BLaER1 (cell line): ENCODE results near the gene RPGRIP1L.
"Not testable (repeated sequence)": the region's sequence is repeated elsewhere in the genome, so short reads cannot be mapped to it uniquely, and the experiment has no call there.

Experiments
- H3K27ac ChIP-seq: shearing (Covaris generic); formaldehyde crosslinking; 2 replicates; pipeline ENCODE4 v1.8.1; 2022
- H3K27me3 ChIP-seq: shearing (Covaris generic); formaldehyde crosslinking; 2 replicates; pipeline ENCODE4 v1.8.1; 2022
- H3K36me3 ChIP-seq: shearing (Covaris generic); formaldehyde crosslinking; 2 replicates; pipeline ENCODE4 v1.8.1; 2022
- H3K4me1 ChIP-seq: shearing (Covaris generic); formaldehyde crosslinking; 2 replicates; pipeline ENCODE4 v1.8.1; 2022
- H3K4me2 ChIP-seq: shearing (Covaris generic); formaldehyde crosslinking; 2 replicates; pipeline ENCODE4 v1.8.1; 2022
- H3K4me3 ChIP-seq: shearing (Covaris generic); formaldehyde crosslinking; 2 replicates; pipeline ENCODE4 v1.8.1; 2022
- H3K9ac ChIP-seq: shearing (Covaris generic); formaldehyde crosslinking; 2 replicates; pipeline ENCODE4 v1.8.1; 2022
- H3K9me3 ChIP-seq: shearing (Covaris generic); formaldehyde crosslinking; 2 replicates; pipeline ENCODE4 v1.8.1; 2022
- H4K20me1 ChIP-seq: shearing (Covaris generic); formaldehyde crosslinking; 2 replicates; pipeline ENCODE4 v1.8.1; 2022
- Cebpa-rat ChIP-seq: shearing (Covaris generic); IDR thresholded peaks from 2 replicates; pipeline ENCODE4 v1.8.1; 2022

The RPGRIP1L gene

DNA sequence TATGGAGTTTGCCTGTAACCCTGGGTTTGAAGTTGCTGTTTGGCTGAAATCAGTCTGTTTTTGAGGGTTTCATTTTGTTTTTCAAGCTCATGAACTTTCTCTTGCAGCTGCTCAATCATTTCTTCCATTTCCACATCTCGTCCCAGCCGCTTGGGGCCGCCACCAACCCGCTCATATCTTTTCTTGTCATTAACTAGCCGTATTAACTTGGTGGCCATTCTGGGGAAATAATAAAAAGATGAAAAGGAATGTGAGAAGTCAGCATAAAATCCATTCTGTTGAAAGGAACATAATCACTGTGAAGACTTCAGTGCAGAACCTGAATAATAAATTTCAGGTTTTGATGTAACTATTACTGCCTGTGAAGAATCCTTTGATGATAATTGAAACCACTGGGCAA is 11.5 kb downstream of the RPGRIP1L start:
- Histone ChIP-seq H3K9ac (no peak overlapping the region), H4K20me1 (no peaks in the 10 kb centered on the region), H3K27me3 (no peaks in the 10 kb centered on the region), H3K4me1 (no peaks in the 10 kb centered on the region), H3K27ac (no peak overlapping the region), H3K4me2 (no peak overlapping the region), H3K4me3 (no peak overlapping the region), H3K9me3 (peaks cover 6% of the 10 kb centered on the region; the same call in 1 of the 2 replicates), H3K36me3 (peaks cover 32% of the 10 kb centered on the region)
- no peak for TF ChIP-seq Cebpa-rat

GRCh38 chr16:53690771-53691170 is 12.9 kb downstream of the RPGRIP1L start:
- H3K36me3 ChIP-seq: peaks cover 35% of the 10 kb centered on the region
- H3K27me3 ChIP-seq: no peaks in the 10 kb centered on the region

DNA sequence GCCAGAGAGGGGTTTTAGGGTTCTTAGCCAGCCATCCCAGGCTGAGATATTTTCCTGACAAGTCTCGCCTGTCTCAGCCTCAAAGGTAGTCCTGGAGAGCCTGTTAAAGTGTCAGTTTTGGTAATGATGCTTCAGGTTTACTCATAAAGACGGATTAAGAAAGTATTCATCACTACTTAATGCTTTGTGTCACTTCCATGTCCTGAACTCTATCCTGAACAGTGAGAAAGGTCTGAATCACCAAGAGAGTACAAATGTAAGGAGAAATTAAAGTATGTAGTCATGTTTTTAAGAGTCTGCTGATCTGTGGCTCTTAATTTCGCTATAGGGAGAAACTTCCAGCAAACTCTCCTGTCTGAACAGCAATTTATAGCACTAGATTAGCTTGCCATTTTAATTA is 14.0 kb downstream of the RPGRIP1L start:
- H3K27me3 ChIP-seq: no peaks in the 10 kb centered on the region
- no peak overlapping the region for H3K9ac ChIP-seq
- H3K4me1 ChIP-seq: no peaks in the 10 kb centered on the region
- no peak overlapping the region for H3K27ac ChIP-seq
- TF ChIP-seq Cebpa-rat: no peak
- no peaks in the 10 kb centered on the region for H4K20me1 ChIP-seq
- H3K4me2 ChIP-seq: no peak overlapping the region
- H3K9me3 ChIP-seq: peaks cover 5% of the 10 kb centered on the region
- no peak overlapping the region for H3K4me3 ChIP-seq
- peaks cover 39% of the 10 kb centered on the region for H3K36me3 ChIP-seq

More at GRCh38 chr16:53690771-53691170, 12.9 kb downstream of the RPGRIP1L start:
- H3K27ac ChIP-seq: no peak overlapping the region
- H3K9me3 ChIP-seq: no peaks in the 10 kb centered on the region
- H3K4me2 ChIP-seq: no peak overlapping the region
- H3K9ac ChIP-seq: no peak overlapping the region
- TF ChIP-seq Cebpa-rat: no peak
- H4K20me1 ChIP-seq: no peaks in the 10 kb centered on the region
- no peaks in the 10 kb centered on the region for H3K4me1 ChIP-seq
- H3K4me3 ChIP-seq: no peak overlapping the region

DNA sequence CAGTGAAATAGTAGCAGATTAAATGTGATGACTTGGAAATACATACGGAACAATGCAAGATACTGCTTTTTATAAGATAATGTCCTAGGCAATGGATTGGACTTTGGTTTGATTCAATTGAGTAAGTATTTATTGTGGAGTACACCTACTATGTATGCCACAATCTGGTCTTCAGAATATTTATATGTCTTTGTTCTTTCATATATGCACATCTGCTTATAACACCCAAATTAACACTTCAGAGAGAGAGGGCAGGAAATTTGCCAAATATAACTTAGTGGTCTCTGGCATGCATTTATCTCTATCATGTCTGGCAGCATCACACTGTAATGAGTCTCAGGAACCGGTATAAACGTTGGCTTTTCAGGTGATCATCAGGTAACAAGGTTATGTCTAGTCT is 16.9 kb downstream of the RPGRIP1L start:
- Histone ChIP-seq H3K4me3 (no peak overlapping the region), H3K4me1 (no peaks in the 10 kb centered on the region), H3K36me3 (peaks cover 33% of the 10 kb centered on the region), H3K27ac (no peak overlapping the region), H3K9ac (no peak overlapping the region), H3K9me3 (peaks cover 5% of the 10 kb centered on the region), H4K20me1 (no peaks in the 10 kb centered on the region), H3K4me2 (no peak overlapping the region), H3K27me3 (no peaks in the 10 kb centered on the region)
- no peak for TF ChIP-seq Cebpa-rat

DNA sequence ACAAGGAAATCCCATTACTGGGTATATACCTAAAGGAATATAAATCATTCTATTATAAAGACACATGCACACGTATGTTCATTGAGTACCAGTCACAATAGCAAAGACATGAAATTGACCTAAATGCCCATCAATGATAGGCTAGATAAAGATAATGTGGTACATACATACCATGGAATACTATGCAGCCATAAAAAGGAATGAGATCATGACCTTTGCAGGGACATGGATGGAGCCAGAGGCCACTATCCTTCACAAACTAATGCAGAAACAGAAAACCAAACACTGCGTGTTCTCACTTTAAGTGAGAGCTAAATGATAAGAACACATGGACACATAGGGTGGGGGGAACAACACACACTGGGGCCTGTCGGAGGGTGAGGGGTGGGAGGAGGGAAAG is 18.3 kb downstream of the RPGRIP1L start:
- H3K4me1 ChIP-seq, H3K9me3 ChIP-seq, H3K27me3 ChIP-seq, H3K4me2 ChIP-seq, H3K4me3 ChIP-seq, H3K9ac ChIP-seq, H4K20me1 ChIP-seq, H3K27ac ChIP-seq: not testable (repeated sequence)
- H3K36me3 ChIP-seq: peaks cover 24% of the 10 kb centered on the region

DNA sequence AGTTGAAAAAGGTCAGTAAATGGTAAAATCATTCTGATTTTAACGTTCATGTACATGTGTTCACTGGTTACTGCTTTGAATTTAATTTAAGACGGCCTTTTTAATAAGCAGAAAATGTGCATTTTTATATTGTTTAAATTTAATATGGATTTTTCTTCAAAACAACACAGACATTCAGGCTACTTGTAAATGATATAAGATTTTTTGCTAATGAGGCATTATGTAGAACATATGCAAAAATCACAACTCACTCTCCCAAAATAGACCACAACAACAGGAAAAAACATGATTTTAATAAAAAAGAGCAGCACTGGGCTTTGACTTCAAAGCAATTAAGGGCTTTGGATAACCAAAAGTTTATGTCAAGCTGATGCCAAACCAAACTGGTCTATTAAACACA is 22.3 kb downstream of the RPGRIP1L start:
- no peak for TF ChIP-seq Cebpa-rat
- Histone ChIP-seq H3K27me3 (no peaks in the 10 kb centered on the region), H4K20me1 (no peaks in the 10 kb centered on the region), H3K4me1 (peaks cover 4% of the 10 kb centered on the region; the same call in 1 of the 2 replicates), H3K27ac (no peak overlapping the region), H3K9me3 (peaks cover 5% of the 10 kb centered on the region), H3K9ac (no peak overlapping the region), H3K4me3 (no peak overlapping the region), H3K36me3 (peaks cover 16% of the 10 kb centered on the region), H3K4me2 (no peak overlapping the region)

- peaks cover 5% of the 10 kb centered on the region for H3K9me3 ChIP-seq
Observed at GRCh38 chr16:53680756-53681155, 22.9 kb downstream of the RPGRIP1L start.

DNA sequence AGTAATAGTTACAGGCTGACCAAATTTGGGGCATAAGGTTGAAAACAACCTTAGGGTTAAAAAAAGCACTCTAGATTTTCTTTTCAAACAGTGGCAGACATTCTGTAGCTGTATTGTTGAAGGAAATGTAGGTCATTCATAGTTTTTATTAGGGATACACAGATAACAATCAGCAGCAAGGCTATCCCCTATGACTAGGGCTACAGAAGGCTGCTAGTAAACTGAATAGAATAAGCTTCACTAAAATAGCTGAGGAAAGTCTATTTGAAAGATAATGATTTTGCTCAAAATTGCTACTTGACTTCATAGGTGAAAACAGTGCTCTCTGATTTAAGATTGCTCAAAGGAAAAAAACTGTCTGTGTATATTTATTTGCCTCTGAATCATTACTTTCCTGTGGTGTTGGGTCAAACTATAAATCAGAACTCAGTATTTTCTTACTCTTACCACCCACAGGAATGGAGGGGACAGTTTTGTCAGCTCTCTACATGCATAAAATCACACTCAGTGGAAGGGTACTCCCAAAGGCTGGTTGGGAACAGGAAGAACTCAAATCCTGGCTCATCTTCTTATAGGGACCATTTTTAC is 24.8 kb downstream of the RPGRIP1L start:
- H3K4me1 ChIP-seq: peaks cover 4% of the 10 kb centered on the region; the same call in 1 of the 2 replicates
- H3K27me3 ChIP-seq: no peaks in the 10 kb centered on the region
- H3K4me2 ChIP-seq: no peak overlapping the region
- no peak overlapping the region for H3K27ac ChIP-seq
- no peaks in the 10 kb centered on the region for H3K9me3 ChIP-seq
- peaks cover 4% of the 10 kb centered on the region for H3K36me3 ChIP-seq
- H3K4me3 ChIP-seq: no peak overlapping the region
- no peaks in the 10 kb centered on the region for H4K20me1 ChIP-seq
- no peak for TF ChIP-seq Cebpa-rat
- H3K9ac ChIP-seq: no peak overlapping the region

More at GRCh38 chr16:53680756-53681155, 22.9 kb downstream of the RPGRIP1L start:
- no peak overlapping the region for H3K4me2 ChIP-seq
- H4K20me1 ChIP-seq: no peaks in the 10 kb centered on the region
- H3K4me1 ChIP-seq: peaks cover 4% of the 10 kb centered on the region; the same call in 1 of the 2 replicates
- no peak overlapping the region for H3K4me3 ChIP-seq
- H3K27ac ChIP-seq: no peak overlapping the region
- H3K27me3 ChIP-seq: no peaks in the 10 kb centered on the region
- H3K9ac ChIP-seq: no peak overlapping the region
- no peak for TF ChIP-seq Cebpa-rat
- peaks cover 16% of the 10 kb centered on the region for H3K36me3 ChIP-seq

DNA sequence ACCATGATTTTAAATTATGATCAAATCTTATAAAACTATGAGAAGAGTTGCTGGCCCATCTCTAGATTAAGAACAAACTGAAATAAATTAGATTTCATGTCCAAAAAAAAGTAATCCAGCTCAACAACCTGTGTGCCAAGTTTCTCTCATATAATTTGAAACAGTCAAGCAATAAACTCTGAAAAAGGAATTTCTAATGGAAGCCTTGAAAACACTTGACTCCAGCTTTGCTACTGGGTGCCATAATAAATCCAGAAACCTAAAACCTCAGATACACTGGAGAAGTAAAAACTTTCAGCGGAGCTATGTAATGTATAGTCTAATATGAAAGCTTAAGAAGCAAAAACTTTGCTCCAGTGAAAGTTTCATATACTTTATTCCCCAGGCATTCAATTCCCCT is 25.5 kb downstream of the RPGRIP1L start:
- peaks cover 4% of the 10 kb centered on the region; the same call in 1 of the 2 replicates for H3K4me1 ChIP-seq
- H3K4me3 ChIP-seq: no peak overlapping the region
- no peaks in the 10 kb centered on the region for H3K9me3 ChIP-seq
- no peaks in the 10 kb centered on the region for H3K27me3 ChIP-seq
- H3K27ac ChIP-seq: no peak overlapping the region
- no peak overlapping the region for H3K4me2 ChIP-seq
- no peak for TF ChIP-seq Cebpa-rat
- no peaks in the 10 kb centered on the region for H4K20me1 ChIP-seq
- H3K9ac ChIP-seq: no peak overlapping the region
- H3K36me3 ChIP-seq: peaks cover 4% of the 10 kb centered on the region

DNA sequence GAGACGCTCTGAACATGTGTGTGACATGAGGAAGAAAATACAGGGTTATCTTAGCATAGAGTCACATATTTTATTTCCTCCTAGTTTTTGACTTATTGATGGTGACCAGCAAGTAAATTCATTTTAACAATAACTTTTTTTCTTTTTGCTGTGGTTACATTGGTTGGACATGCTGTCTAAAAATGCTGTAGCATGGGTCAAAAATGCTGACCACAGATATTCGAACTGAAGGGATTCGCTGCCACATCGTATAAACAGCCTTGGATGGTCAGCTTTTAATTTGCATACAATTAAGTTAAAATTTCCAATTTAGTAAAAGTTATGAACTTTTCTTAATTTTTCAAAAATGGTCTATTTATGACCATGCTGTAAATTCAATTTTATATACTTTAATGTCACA is 30.5 kb downstream of the RPGRIP1L start:
- Histone ChIP-seq H3K4me3 (no peak overlapping the region), H3K36me3 (no peaks in the 10 kb centered on the region; the same call in 1 of the 2 replicates), H4K20me1 (no peaks in the 10 kb centered on the region), H3K4me1 (no peaks in the 10 kb centered on the region), H3K4me2 (no peak overlapping the region), H3K9me3 (no peaks in the 10 kb centered on the region), H3K27ac (no peak overlapping the region), H3K27me3 (no peaks in the 10 kb centered on the region), H3K9ac (no peak overlapping the region)
- no peak for TF ChIP-seq Cebpa-rat

- no peaks in the 10 kb centered on the region for H3K9me3 ChIP-seq
- H3K4me3 ChIP-seq: no peak overlapping the region
- no peak overlapping the region for H3K4me2 ChIP-seq
- TF ChIP-seq Cebpa-rat: no peak
- H3K36me3 ChIP-seq: no peaks in the 10 kb centered on the region; the same call in 1 of the 2 replicates
- H3K4me1 ChIP-seq: no peaks in the 10 kb centered on the region
- H3K27ac ChIP-seq: no peak overlapping the region
- H3K27me3 ChIP-seq: no peaks in the 10 kb centered on the region
- H4K20me1 ChIP-seq: no peaks in the 10 kb centered on the region
- no peak overlapping the region for H3K9ac ChIP-seq
Observed at GRCh38 chr16:53672461-53672860, 31.2 kb downstream of the RPGRIP1L start.
